DMS79 (cell line): ENCODE measurements around the gene CENPU.
"Not testable (repeated sequence)": the region's sequence is repeated elsewhere in the genome, so short reads cannot be mapped to it uniquely, and the experiment has no call there.

Source experiments
- DNase-seq: peaks from one replicate; lab custom pipeline; 2025; lab: John Stamatoyannopoulos, UW

Gene CENPU

GRCh38 chr4:184733654-184734524 is at the start of gene CENPU:
CENPU (minus strand) TSS chr4:184734096; CDS start chr4:184734062, 34 bp downstream.
- DNase-seq: peak; percentile 94

GRCh38 chr4:184782731-184783373 is 49.0 kb upstream of the CENPU start:
- DNase-seq: no peak

- DNase-seq: not testable (repeated sequence)
These were observed 45.3 kb upstream of the CENPU start for GRCh38 chr4:184779160-184779559.

- DNase-seq: no peak
These were observed 44.4 kb upstream of the CENPU start for GRCh38 chr4:184778325-184778724.

GRCh38 chr4:184776821-184777220 is 42.9 kb upstream of the CENPU start:
- no peak for DNase-seq

- no peak for DNase-seq
These were observed 42.1 kb upstream of the CENPU start for GRCh38 chr4:184775854-184776555.

GRCh38 chr4:184774152-184774551 is 40.3 kb upstream of the CENPU start:
- DNase-seq: no peak

- DNase-seq: no peak
These were observed 37.5 kb upstream of the CENPU start for GRCh38 chr4:184771416-184771815.

- no peak for DNase-seq
These were observed 35.4 kb upstream of the CENPU start for GRCh38 chr4:184769141-184769765.

GRCh38 chr4:184768296-184768695 is 34.4 kb upstream of the CENPU start:
- DNase-seq: no peak

- DNase-seq: no peak
These were observed 32.5 kb upstream of the CENPU start for GRCh38 chr4:184766446-184766845.

- no peak for DNase-seq
These were observed 31.8 kb upstream of the CENPU start for GRCh38 chr4:184765473-184766340.

GRCh38 chr4:184764601-184765000 is 30.7 kb upstream of the CENPU start:
- DNase-seq: no peak

- DNase-seq: no peak
These were observed 29.4 kb upstream of the CENPU start for GRCh38 chr4:184763150-184763780.

GRCh38 chr4:184762100-184762499 is 28.2 kb upstream of the CENPU start:
- DNase-seq: no peak

GRCh38 chr4:184760681-184761080 is 26.8 kb upstream of the CENPU start:
- no peak for DNase-seq

GRCh38 chr4:184757810-184758209 is 23.9 kb upstream of the CENPU start:
- DNase-seq: no peak

GRCh38 chr4:184756399-184756798 is 22.5 kb upstream of the CENPU start:
- no peak for DNase-seq

- no peak for DNase-seq
These were observed 21.4 kb upstream of the CENPU start for GRCh38 chr4:184755278-184755677.

GRCh38 chr4:184752496-184753275 is 18.8 kb upstream of the CENPU start:
- DNase-seq: no peak
